Kidney epithelial cell (primary cell): ENCODE measurements around the gene SIX2. TPM values are rescaled to one million over a fixed set of nuclear protein-coding genes. Genes with fewer than 3 reads are reported as not detected.

ENCODE experiments used
- DNase-seq: peaks from one replicate; pipeline ENCODE4 v3.0.0-alpha.2; 2010; ENCODE audit warnings: low read depth
- H3K27me3 ChIP-seq: 2 replicates; pipeline ENCODE4 v1.6.0; 2011; ENCODE audit warnings: low read length; ENCODE audit not compliant: control insufficient read depth, insufficient read depth
- H3K36me3 ChIP-seq: 2 replicates; pipeline ENCODE4 v1.5.1; 2011; ENCODE audit warnings: low read length; ENCODE audit not compliant: control insufficient read depth, insufficient read depth
- H3K4me3 ChIP-seq: 2 replicates; pipeline ENCODE4 v1.5.1; 2011; ENCODE audit warnings: low read depth, mild to moderate bottlenecking, control low read depth, low read length
- CTCF ChIP-seq: IDR thresholded peaks from 2 replicates; pipeline ENCODE4 v1.5.1; 2011; ENCODE audit warnings: mild to moderate bottlenecking, moderate library complexity, low read length, control low read depth, inconsistent platforms; ENCODE audit not compliant: insufficient read depth, poor library complexity, severe bottlenecking
- total RNA-seq: library from RNA; depleted of rRNA; stranded (reverse); fragments of >200 nt; gene quantifications from 2 replicates; pipeline ENCODE4 v1.2.3, GENCODE V29; 2015

The SIX2 gene
- total RNA-seq, 1 donor from 2014 or later: 0.96 TPM

GRCh38 chr2:45014831-45015230 is 5.6 kb upstream of the SIX2 start:
- Histone ChIP-seq H3K36me3 (no peaks in the 10 kb centered on the region), H3K27me3 (peaks cover 72% of the 10 kb centered on the region), H3K4me3 (no peak overlapping the region)
- TF ChIP-seq CTCF: no peak
- no peak for DNase-seq

GRCh38 chr2:45014016-45014702 is 4.9 kb upstream of the SIX2 start:
- Histone ChIP-seq H3K36me3 (no peaks in the 10 kb centered on the region), H3K4me3 (peak overlapping the region; percentile 22), H3K27me3 (peaks cover 75% of the 10 kb centered on the region)
- TF ChIP-seq CTCF: peak; percentile 52
- DNase-seq: no peak

- no peaks in the 10 kb centered on the region for H3K36me3 ChIP-seq
- H3K4me3 ChIP-seq: peak overlapping the region; percentile 17
- DNase-seq: no peak
- H3K27me3 ChIP-seq: peaks cover 75% of the 10 kb centered on the region
- no peak for TF ChIP-seq CTCF
These were observed 4.2 kb upstream of the SIX2 start for GRCh38 chr2:45013229-45014015.

GRCh38 chr2:45012733-45013132 is 3.5 kb upstream of the SIX2 start:
- Histone ChIP-seq H3K27me3 (peaks cover 76% of the 10 kb centered on the region), H3K36me3 (no peaks in the 10 kb centered on the region), H3K4me3 (no peak overlapping the region)
- TF ChIP-seq CTCF: no peak
- DNase-seq: no peak

- Histone ChIP-seq H3K27me3 (peaks cover 79% of the 10 kb centered on the region), H3K36me3 (no peaks in the 10 kb centered on the region), H3K4me3 (no peak overlapping the region)
- TF ChIP-seq CTCF: no peak
- DNase-seq: no peak
These were observed 2.7 kb upstream of the SIX2 start for GRCh38 chr2:45011621-45012602.
